Measurements from ENCODE around the gene INPP4A.

Gene INPP4A

GRCh38 chr2:98604547-98604946 is 159.9 kb downstream of the INPP4A start:
- no peak for DNase-seq

GRCh38 chr2:98605076-98605475 is 160.4 kb downstream of the INPP4A start:
- DNase-seq: no peak

- DNase-seq: no peak
Observed at GRCh38 chr2:98606431-98606830, 161.8 kb downstream of the INPP4A start.

- DNase-seq: no peak
Observed at GRCh38 chr2:98607104-98607503, 162.4 kb downstream of the INPP4A start.

- no peak for DNase-seq
Observed at GRCh38 chr2:98607741-98608115, 163.1 kb downstream of the INPP4A start.

- peak; percentile 82 for DNase-seq
Observed at GRCh38 chr2:98608116-98608961, 163.7 kb downstream of the INPP4A start, which contains the start of the genes COA5 and UNC50. TSS of gene COA5 (minus strand) at chr2:98608512. CDS start at chr2:98608405, 107 bp downstream. TSS of gene UNC50 (plus strand) at chr2:98608589. CDS start at chr2:98609760, 1,171 bp downstream.

GRCh38 chr2:98608962-98609604 is 164.4 kb downstream of the INPP4A start:
- DNase-seq: no peak

GRCh38 chr2:98614024-98614739 is 169.5 kb downstream of the INPP4A start:
- no peak for DNase-seq

GRCh38 chr2:98615481-98615880 is 170.8 kb downstream of the INPP4A start:
- no peak for DNase-seq

- DNase-seq: no peak
Observed at GRCh38 chr2:98617149-98617548, 172.5 kb downstream of the INPP4A start.

GRCh38 chr2:98623657-98624056 is 179.0 kb downstream of the INPP4A start:
- DNase-seq: no peak

GRCh38 chr2:98632351-98632750 is 187.7 kb downstream of the INPP4A start:
- no peak for DNase-seq

- DNase-seq: no peak
Observed at GRCh38 chr2:98634406-98635092, 189.9 kb downstream of the INPP4A start.

GRCh38 chr2:98637401-98638147 is 192.9 kb downstream of the INPP4A start:
- DNase-seq: no peak

GRCh38 chr2:98643496-98644100 is 198.9 kb downstream of the INPP4A start:
- DNase-seq: no peak

Data from activated CD4-positive, alpha-beta T cell treated with anti-CD3 and anti-CD28 coated beads for 1 hour (primary cell).